GM19043 (cell line): ENCODE data around the gene CACFD1.

Experiments
- ATAC-seq: cut with Tn5 transposase; IDR thresholded peaks from one replicate; pipeline ENCODE4 v1.9.1; 2021; ENCODE audit warnings: low read depth; ENCODE audit not compliant: unreplicated experiment

The CACFD1 gene

DNA sequence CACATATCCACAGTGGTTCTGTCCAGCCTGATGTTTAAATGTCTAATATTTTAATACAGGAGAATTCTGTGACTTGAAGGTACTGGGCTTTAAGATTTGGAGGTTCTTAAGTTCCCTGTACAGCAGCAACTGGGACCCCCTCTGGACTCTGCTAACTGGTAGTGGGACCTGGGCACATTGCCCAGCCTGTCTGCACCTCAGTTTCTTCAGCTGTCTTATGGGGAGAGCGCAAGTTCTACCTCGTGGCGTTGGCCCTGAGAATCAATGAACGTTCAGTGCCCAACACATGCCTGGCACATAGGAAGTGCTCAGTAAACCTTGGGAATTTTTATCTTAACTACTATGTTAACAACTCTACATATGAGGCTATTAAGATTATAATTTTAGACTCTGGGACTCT is 17.7 kb downstream of the CACFD1 start:
- ATAC-seq, result no peak

GRCh38 chr9:133477992-133478850 is 18.4 kb downstream of the CACFD1 start:
- peak; percentile 28 for ATAC-seq

- peak; percentile 88 for ATAC-seq
Measured at GRCh38 chr9:133478851-133479711, 19.3 kb downstream of the CACFD1 start, which contains the start of gene SLC2A6. Gene SLC2A6 (minus strand): TSS chr9:133479099. CDS start chr9:133479059, 40 bp downstream.

DNA sequence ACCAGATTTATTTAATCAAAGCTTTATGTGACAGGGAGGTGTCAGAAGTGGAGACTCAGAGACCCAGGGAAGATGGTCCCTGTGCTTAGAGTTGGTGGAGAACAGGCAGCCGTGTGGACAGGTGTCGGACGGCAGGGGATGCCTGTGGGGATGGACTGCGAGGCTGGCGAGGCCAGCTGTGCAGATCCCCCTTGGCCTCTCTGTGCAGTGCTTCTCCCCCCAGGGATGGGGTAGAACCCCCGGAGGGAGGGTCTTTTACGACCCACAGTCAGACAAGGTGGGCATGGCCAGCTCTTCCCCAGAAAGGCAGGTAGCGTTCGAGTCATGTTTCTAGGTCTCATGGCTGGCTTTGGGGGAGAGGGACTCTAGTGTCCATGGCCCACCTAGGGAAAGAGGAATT is 23.8 kb downstream of the CACFD1 start:
- ATAC-seq, result no peak

- no peak for ATAC-seq
Measured at GRCh38 chr9:133484671-133485437, 25.1 kb downstream of the CACFD1 start.

GRCh38 chr9:133485531-133486260 is 25.9 kb downstream of the CACFD1 start:
- no peak for ATAC-seq

- no peak for ATAC-seq
Measured at GRCh38 chr9:133487331-133487725, 27.6 kb downstream of the CACFD1 start.

GRCh38 chr9:133488686-133489252 is 29.0 kb downstream of the CACFD1 start:
- ATAC-seq, result no peak

GRCh38 chr9:133489253-133490190 is 29.7 kb downstream of the CACFD1 start:
- ATAC-seq, result no peak

DNA sequence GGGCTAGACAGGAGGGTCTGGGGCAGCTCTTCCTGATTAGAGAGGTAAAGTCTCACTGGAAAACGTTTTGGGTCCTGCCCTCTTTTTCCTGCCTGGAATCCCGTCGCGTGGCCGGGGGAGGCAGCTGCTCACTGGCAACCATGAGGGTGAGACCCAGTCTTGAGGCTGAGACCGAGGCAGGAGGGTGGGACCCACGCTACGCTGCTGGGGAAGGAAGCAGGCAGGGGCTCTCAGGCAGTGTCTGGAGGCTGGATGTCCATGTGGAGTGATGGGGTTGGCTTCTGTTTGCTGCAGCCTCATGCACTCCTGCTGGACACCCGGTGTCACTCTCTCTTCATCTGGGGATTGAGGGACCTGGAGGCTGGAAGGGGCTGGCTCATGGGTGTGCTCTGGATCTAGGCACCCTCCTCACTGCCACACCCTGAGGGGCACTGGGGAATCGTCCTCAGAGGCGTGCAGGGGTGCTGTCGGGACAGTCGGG is 30.5 kb downstream of the CACFD1 start:
- ATAC-seq, result no peak

- no peak for ATAC-seq
Measured at GRCh38 chr9:133490865-133491655, 31.3 kb downstream of the CACFD1 start.

DNA sequence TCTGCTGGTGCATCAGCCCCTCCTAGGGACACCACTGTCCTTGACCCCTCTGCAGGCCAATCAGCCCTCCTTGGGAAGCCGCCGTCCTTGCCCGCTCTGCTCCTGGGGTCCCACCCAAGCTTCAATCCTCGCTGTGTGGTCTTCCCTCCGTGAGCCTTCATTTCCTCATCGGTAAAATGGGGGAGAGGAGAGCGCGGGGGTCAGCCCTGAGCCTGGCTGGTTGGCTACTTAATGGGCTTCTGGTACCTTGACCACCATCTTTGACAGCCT is 31.8 kb downstream of the CACFD1 start:
- no peak for ATAC-seq

- no peak for ATAC-seq
Measured at GRCh38 chr9:133492061-133493021, 32.6 kb downstream of the CACFD1 start.

DNA sequence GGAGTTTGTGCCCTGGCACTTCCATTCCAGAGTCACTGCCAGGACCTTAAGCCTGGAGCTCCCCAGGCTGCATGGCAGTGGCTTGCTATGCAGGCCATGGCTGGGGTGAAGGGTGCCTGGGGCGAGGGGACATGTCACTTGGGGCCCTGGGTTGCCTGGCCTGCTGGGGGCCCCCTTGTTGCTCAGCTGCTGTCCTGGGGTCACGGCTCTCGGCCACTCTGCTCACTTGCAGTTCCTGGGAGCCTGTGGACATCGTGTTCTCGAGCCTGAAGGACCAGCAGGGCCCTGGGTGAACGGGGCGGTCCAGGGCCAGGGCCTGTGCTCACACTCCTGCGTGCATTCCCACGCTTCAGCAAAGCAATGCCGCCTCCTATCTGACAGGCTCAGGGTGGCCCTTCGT is 33.6 kb downstream of the CACFD1 start:
- ATAC-seq, result no peak

- ATAC-seq, result no peak
Measured at GRCh38 chr9:133493845-133494540, 34.2 kb downstream of the CACFD1 start.

DNA sequence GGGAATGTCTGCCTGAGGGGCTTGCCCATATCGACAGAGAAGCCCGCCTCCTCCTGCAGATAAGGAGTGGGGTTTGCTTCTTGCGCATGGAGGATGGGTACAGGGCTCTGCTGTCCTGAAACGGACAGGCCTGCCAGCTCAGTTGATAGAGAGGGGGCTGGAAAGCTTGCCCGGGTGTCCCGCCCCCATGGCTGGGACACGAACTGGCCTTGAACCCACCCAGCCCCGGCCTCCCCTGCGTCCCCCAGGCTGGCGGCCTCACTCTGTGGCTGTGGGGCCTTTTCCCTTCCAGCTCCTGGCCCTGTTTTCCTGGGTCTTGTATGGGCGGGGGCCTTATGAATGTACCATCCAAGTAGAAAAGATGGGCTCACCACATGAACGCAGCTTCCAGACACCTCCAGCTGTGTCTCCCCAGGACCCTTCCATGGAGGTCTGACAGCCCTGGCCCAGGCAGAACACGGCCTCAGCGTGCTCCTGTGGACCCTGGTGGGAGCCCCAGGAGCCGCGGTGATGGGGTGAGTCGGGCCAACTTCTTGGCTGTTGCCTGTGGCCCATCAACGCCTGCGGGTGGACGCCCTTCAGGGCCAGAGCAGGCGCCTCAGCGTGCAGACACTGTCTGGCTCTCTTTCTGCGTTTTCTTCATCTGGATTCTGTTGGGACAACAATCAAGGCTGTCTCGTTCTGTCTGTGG is 35.0 kb downstream of the CACFD1 start:
- no peak for ATAC-seq
